GM18499 (cell line): Measurements from ENCODE around the gene UNG.
"Not testable (repeated sequence)": the region's sequence is repeated elsewhere in the genome, so short reads cannot be mapped to it uniquely, and the experiment has no call there.

Source experiments
- ATAC-seq: cut with Tn5 transposase; IDR thresholded peaks from one replicate; pipeline ENCODE4 v1.9.1; 2021; ENCODE audit warnings: moderate number of reproducible peaks; ENCODE audit not compliant: insufficient read depth, unreplicated experiment

Gene UNG

DNA sequence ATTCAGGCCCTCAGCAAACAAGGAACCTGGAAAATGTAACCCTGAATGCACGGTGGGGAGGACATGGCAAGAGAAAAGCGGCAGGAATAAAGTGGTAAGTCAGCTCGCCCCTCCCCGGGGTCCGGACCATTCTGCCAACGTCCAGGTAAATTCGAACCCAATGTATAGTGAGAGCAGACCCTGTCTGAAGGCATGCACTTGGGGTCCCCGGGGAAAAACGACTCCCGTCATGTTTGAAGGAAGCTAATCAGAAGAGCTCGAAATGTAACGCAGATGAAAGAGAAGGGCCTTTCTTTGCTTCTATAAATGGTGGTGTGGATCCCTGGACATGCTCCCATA is 19.2 kb downstream of the UNG start:
- ATAC-seq: no peak

DNA sequence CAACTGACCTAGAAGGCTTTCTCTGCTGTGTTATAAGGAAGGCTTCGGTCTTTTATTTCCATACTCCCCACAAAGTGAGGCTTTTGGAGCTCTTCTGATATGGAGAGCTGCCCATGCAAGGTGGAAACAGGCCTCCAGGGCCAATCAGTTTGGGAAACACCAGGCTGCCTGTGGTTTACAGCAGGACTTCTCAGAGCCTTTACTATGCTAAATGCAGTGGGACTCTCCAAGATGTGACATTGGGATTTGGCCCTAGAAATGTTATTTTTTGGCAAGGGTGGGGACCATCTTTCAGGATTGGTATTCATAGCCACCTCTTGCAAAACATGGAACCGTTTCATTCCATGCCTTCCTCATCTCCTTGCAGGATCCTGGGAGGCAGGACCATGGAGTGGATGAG is 22.7 kb downstream of the UNG start:
- ATAC-seq: no peak

DNA sequence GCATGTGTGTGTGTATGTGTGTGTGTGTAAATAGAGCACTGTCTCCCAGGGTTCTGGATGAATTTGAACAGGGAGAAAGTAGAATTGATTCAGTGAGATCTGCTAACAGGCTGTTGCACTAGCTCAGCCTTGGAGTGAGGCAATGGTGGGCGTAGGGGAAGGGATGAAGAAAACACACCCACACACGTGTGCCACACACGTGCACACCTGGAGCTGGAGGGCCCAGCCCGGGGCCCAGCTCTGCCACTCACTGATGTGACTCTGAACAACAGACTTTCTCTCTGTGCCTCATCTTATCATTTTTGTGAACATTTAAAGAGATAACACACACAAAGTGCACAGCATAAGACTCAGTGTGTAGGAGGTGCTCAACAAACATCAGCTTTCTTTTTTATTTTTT is 23.2 kb downstream of the UNG start:
- ATAC-seq: no peak

DNA sequence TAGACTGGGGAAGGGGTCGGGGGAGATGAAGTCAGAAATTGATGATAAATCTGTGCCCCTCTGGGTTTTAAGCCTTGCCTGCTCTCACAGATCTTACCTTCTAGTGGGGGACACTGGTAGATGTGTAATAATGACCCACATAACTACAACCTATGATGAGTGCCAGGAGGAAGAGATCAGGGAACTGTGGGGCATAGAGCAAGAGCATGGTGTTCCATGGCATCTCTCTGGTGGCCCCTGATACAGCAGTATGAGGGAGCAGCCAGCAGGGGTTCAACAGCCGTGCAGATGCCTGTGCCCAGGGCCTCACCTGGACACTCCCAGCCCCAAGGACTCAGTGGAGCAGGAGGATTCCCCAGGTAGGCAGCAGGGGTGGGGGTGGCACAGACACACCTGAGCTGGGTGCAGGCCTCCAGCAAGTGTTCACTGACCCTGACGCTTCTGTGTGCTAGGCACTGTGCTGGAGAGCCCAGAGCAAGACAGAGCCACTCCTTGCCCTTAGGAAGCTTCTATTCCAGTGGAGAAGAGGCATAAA is 24.0 kb downstream of the UNG start:
- no peak for ATAC-seq

DNA sequence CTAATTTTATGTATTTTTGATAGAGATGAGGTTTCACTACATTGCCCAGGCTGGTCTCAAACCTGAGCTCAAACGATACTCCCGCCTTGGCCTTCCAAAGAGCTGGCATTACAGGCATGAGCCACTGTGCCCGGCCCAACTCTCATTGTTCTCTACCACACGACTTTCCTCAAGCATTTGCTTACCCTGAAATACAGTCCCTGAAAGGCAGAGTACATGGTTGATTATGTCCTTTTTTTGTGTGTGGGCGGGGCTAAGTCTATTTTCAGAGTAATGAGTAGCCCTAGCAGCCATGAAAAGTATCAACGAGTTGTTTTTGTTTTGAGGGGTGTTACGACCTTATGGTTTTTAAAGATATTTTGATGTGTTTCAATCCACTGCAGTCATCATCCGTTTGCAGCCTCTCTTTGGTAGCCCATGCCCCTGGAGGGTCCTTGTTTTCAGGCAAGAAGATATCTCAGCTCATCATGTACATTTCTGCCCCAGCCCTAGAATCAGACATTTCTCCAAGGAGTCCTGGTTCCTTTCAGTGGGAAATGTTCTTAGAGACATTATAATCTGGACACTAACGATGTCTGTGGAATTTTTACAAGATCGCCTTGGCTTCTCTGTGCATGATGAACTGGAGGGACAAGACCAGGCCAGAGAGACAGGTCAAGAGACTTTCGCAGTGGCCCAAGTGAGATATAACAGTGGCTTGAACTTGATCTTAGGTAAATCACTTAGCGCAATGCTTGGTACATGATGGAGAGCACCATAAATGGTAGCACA is 27.7 kb downstream of the UNG start:
- no peak for ATAC-seq

DNA sequence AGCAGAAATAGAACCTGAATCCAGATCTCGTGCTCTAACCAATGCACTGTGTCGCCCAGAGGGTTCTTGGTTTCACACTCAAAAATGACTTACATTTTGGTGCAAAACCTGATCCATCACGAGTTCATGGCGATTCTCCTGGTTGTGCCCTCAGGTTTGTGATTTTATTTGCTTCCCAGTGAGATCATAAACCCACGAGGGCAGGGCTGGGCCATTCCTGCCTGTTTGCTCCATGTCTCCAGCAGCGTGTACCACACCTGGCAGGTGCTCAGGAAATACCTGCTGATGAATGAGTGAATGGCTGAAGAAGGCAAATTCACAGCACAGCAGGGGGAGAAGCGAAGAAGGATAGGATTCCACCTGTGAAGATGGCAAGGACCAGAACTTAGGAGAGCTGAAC is 28.4 kb downstream of the UNG start:
- ATAC-seq: no peak

DNA sequence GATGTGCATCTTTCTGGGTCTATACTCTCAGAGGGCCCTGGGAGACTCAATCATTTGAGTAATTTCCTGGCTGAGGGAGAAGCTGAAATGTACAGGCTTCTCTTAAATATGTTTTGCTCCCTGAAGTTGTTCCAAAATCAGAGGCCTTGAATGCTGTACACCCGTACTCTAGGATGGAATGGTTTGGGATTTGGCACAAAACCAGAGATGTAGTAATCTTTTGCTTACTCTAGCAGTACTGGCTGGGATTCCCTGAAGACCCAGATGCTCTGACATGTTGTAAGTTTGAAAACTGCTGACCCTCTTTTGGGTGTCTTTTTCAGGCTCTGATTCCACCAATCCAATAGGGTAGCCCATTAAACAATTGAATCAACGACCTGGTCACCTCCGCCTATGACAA is 29.4 kb downstream of the UNG start:
- no peak for ATAC-seq

DNA sequence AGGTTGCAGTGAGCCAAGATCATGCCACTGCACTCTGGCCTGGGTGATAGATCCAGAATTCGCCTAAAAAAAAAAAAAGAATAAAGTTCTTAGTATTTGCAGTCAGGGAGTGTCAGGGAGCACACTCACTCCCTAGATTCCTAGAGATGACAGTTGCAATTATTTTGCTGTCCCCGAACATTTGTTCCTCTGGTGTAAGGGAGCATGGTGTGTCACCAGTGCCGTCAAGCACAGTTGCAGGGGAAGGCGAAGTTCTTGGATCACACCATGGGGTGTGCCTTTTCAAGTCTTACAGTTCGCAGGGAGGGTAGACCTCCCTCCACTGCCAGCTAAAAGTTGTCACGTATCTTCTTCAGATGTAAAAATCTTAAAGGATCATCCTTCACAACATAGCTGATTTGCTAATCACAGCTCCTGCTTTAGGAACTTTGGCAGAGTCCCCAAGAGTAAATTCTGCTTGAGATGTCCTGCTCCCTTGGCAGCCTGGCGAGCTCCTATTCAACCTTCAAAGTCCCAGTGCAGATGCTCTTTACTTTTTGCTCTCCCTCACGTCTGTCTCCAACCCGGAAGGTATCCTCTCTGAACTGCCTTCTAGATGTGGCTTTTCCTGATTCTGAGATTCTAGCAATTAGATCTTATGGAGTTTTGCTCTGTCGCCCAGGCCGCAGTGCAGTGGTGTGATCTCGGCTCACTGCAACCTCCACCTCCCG is 30.3 kb downstream of the UNG start:
- ATAC-seq: no peak

DNA sequence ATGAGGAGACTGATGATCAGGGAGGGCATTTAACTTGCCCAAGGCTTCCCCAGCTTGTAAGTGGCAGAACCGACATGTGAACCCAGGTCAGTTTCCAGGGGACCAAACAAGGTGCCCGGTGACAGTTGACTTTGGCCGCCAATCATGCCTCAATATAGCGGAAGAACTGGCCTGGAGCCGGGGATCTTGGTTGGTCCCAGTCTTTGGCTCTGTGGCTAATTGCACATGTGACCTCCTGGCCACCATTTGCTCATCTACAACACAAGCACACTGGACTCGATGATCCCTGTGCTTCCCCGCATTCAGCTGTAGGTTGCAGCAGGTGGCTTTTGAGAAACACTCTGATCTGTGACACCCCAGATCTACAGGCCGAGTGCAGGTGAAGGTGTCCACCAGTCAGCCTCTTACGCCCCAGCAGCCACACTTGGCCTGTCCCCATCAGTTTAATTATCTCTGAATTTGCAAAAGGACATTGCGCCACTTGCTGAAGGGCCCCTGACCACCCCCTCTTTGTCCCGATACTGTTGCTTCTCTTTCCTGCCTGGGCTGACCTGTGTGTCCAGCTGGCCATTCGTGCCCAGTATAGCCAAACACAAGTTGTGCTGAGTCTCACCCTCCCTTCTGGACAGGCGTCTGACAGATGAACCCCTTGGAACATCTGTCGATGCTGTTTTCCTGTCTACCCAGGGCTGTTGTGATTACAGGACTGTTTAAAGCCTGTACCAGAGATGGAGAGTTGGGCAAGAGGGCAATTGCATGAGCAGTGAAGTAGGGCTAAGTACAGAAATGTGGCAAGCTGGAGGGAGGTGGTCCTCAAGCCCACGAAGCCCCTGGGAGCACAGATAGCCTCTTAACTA is 33.1 kb downstream of the UNG start:
- ATAC-seq: no peak

DNA sequence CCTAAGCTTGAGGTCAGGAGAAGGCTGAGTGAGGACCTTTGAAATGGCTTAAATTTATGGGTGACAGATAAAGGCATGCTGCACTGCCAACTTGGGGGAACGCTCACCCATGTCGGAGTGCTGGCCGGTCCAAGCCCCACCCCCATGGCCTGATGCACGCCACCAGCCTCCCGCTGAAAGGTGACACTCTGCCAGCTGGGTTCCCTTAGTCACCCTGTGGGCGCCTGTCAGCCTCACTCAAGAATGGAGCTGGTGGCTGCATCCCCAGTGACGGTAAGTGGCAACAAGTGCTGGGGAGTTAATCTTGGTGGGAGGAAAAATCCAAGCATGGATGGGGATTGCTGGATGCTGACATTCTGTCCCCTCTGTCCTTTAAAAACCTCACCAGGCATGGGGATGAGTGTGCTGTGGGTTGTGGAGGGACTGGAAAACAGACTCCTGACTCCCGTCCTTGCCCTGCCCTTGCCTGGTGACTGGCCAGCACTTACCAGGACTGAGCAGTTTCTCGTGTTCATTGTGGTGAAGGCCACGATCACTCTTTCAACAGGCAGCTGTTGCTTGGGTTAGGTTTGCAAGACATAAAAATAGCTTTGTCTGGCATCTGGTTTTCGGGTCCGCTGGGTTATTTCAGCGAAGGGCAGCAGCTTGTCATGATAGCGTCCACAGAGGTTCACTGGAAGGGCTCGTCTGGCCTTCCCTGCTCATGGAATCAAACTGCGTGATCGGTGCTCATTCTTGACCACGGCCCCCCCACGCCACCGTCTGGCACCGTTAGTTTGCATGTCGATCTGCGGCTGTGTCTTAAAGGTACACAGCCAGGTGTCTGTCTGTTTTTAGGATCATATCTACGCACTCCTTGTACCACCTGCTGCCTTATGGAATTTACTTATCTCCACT is 34.0 kb downstream of the UNG start:
- ATAC-seq: no peak

DNA sequence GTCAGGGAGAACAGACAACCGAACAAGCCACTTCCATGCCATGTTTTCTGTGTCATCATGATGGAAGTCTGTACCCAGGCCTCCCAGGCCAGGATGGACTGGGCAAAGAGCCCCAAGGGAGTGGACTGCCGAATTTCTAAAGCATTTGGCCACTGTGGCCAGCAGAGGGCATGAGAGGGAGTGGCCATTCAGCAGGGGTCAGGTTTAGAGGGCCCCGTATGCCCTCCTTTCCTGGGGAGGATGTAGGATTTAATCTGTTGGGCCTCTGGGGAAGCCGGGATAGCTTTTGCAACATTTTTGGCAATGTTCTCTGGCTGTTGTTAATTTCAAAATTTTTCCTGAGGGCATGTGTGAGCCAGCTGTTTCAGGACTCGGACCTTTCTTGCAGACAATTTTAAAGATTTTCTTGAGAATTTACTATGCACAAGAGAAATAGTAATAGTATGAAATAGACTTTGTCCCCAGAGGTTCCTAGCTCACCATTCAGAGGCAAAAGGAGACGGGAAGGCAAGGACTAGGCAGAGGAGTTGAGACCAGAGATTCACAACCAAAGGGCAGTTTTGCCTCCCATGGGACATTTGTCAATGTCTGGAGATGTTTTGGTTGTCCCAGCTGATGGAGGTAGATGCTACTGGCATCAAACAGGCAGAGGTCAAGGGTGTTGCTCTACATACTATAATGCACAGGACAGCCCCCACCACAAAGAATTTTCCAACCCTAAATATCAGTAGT is 37.0 kb downstream of the UNG start:
- ATAC-seq: no peak

DNA sequence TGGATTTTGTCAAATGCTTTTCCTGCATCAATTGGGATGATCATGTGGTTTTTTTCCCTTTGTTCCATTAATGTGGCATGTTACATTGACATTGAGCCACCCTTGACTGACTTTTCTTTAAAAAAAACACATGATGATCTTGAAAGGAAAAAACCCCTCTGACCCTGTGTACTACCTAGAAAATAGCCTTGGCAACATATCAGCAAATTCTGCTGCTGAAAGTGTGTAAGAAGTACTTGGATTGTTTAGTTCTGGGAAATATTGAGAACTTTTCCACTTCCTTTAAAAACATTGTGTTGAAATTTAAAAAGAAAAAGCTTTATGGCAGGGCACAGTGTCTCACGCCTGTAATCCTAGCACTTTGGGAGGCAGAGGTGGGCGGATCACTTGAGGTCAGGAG is 39.7 kb downstream of the UNG start:
- no peak for ATAC-seq

DNA sequence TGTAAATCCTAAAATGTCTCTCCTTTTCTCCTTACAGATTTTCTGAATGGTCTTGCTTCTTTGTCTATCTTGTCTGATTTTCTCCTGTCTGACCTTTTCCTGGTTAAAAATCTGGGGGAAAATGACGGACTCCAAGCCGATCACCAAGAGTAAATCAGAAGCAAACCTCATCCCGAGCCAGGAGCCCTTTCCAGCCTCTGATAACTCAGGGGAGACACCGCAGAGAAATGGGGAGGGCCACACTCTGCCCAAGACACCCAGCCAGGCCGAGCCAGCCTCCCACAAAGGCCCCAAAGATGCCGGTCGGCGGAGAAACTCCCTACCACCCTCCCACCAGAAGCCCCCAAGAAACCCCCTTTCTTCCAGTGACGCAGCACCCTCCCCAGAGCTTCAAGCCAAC is 42.0 kb downstream of the UNG start:
- ATAC-seq: no peak

DNA sequence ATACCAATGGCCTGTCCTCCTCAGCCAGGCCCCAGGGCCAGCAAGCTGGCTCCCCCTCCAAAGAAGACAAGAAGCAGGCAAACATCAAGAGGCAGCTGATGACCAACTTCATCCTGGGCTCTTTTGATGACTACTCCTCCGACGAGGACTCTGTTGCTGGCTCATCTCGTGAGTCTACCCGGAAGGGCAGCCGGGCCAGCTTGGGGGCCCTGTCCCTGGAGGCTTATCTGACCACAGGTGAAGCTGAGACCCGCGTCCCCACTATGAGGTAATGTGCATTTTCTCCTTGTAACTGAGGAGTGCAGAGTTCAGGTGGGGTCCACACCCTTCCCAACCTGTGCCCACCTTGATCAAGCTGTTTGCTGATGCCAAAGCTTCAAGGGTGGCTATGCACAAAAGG is 42.4 kb downstream of the UNG start:
- no peak for ATAC-seq

DNA sequence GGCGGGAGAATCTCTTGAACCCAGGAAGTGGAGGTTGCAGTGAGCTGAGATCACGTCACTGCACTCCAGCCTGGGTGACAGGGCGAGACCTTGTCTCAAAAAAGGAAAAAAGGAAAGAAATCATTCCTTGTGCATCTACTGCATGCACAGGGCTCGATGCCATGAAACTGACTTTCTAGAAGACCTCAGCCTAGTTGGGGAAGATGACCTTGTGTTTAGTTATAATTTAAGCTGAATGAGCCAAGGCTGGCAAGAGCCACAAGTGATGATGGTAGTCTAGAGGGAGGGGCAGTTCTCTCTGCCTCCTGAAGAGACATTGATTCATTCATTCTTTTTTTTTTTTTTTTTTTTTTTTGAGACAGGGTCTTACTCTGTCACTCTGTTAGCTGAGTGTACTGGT is 43.2 kb downstream of the UNG start:
- no peak for ATAC-seq

DNA sequence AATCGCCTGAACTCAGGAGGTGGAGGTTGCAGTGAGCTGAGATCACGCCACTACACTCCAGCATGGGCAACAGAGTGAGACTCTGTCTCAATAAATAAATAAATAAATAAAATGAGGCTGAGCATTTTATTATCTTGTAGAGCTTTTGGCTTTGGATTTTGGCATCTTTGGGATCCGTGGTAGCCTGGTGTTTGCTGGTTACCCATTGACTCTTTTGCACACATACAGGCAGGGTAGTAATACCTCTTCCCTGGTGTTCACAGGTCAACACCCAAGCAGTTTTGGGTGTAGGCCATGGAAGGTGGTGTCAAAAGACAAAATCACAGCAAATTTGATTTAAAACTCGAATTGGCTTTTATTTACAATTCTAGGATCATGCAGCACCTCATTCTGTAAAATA is 46.8 kb downstream of the UNG start:
- ATAC-seq: no peak

DNA sequence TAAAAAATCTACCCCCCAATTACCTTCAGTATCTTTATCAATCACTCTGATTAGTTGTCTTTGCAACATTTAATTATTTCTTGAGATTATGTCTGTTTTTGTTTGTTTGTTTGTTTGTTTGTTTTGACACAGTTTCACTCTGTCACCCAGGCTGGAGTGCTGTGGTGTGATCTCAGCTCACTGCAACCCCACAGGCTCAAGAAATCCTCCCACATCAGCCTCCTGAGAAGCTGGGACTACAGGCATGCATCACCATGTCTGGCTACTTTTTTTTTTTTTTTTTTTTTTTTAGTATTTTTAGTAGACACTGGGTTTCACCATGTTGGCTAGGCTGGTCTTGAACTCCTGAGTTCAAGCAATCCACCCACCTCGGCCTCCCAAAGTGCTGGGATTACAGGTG is 49.7 kb downstream of the UNG start:
- not testable (repeated sequence) for ATAC-seq

DNA sequence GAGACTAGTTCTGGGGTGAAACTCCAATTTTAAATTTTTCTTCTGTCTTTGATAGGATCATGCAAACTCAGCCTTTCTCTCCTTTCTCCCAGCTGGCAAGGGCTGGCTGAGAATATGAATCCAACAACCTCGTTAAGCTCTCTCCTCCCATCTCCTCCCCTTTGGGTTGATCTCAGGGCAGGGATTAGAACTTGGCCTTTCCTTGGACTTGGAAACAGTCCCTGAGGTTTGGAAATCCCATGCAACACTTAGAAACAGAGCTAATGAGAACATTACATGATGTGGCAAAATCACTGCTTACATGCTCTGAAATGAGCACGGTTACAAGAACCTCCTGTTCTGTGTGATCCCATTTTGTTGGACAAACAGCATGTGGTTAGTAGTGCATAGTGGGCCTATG is 50.6 kb downstream of the UNG start:
- ATAC-seq: no peak

DNA sequence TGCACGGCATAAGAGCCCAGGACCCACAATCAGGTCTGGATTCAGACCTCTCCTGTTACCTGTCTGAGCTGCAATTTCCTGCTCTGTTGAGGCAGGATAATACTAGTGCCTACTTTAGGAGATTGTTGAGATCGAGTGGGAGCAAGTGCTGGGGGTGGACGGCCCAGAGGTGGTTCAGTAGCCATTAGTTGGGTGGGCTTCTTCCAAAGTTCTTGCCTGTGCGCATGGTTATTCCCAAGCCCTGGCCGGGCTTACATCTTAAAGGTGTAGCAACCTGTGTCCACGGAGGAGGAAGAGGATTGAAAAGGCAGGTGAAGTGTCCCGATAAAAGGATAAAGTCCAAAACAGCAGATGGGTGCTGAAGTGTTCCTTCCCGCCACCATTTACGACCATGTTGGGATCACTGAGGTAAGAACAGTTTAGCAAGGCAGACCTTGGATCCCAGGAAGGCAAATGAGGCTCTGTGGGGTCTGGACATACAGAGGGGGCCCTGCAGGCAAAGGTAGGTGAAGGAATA is 52.8 kb downstream of the UNG start:
- no peak for ATAC-seq
